ENCODE results near the gene ACAP1.

ACAP1 gene

DNA sequence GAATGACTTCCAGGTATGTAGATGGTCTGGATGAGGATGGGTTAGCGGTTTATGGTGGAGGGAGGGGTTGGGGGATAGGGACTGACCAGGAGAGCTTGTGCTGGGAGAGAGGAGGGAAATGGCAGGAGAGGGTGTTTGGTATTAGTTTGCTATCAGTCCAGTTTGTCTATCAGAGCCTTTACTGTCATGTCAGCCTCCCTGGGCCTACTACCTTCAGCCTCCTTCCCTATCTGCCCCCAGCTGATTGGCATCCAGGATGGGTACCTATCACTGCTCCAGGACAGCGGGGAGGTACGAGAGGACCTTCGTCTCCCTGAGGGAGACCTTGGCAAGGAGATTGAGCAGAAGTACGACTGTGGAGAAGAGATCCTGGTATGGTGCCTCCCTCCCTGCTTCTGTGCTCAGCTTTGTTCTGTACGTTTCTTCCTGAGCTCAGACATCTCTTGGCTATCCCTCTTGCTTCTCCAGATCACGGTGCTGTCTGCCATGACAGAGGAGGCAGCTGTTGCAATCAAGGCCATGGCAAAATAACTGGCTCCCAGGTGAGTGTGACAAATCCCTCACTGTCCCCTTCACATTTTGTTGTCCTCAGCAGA is 25.1 kb upstream of the ACAP1 start:
- no peak for DNase-seq

DNA sequence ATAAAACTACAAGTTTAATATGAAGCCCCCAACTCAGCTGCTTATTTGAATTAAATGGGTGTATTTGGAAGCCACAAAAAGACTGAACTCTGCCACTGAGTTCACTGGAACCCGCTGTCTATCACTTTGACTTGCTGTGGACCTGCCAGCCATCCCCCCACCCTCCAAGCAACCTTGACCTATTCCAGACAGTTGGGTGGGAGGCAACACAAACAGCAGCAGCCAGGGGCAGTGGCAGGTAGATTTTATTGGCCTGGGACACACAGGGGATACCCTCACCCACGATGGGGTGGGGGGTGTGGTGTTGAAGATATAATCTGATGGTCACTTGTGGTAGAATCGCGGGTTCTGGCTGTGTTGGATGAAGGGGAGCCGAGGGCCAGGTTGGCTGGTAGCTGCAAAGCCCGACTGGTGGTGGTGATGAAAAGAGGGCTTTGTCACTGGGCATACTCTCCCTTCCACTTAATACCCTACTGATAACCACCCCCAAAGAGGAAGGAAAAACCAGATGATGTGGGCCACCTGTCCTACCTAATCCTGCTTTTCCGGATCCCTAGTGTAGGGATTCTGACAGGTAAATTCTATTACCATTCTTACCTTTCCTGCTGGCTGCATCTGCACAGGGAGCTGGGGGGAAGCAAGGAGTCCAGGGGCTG is 23.8 kb upstream of the ACAP1 start:
- DNase-seq = no peak

- no peak for DNase-seq
These were observed 23.0 kb upstream of the ACAP1 start for GRCh38 chr17:7313088-7313889.

- no peak for DNase-seq
These were observed 22.2 kb upstream of the ACAP1 start for GRCh38 chr17:7313890-7314718.

DNA sequence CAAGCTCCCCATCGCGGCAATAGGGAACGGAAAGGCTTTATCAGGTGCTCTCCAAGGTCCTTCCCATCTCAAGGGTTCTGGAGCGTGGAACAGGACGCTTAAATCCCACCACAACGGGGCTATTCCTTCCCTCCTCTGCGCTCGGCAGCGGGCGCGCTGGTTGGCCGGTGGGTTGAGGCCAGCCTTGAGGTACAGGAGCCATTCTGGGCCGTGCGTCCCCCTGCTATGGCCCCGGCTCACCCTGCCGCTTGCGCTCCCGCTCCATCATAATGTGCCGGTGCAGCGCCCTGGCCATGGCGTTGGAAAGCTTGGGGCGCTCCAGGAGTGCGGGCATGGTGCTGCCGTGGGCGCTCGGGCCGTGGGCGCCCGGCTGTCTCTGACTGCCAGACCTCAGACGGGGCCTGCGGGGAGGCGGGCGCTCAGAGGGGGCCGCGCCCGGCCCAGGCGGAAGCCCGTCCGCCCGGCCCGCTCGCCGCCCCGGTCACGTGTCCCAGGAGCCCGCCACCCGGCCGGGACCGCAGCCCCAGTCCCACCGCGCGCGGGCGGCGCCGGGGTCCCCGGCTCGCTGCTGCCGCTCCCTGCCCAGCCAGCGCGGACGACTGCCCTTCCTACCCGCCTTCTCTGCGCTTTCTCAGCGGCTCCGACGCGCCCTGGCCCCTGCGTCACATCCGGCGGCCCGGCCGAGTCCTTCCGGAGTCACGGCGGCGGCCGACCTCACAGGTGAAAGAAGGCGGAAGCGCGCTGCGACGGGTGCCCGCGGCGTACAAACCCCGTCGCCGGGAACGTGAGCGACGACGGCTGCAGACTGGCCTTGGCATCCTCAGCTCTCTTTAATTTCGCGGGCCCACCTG is 21.4 kb upstream of the ACAP1 start, which contains the start of gene GPS2:
Gene GPS2 (minus strand): TSS at position 642 of the 851 bp plus-strand sequence. CDS start 308 bp downstream, at position 334.
- peak; percentile 71 for DNase-seq

DNA sequence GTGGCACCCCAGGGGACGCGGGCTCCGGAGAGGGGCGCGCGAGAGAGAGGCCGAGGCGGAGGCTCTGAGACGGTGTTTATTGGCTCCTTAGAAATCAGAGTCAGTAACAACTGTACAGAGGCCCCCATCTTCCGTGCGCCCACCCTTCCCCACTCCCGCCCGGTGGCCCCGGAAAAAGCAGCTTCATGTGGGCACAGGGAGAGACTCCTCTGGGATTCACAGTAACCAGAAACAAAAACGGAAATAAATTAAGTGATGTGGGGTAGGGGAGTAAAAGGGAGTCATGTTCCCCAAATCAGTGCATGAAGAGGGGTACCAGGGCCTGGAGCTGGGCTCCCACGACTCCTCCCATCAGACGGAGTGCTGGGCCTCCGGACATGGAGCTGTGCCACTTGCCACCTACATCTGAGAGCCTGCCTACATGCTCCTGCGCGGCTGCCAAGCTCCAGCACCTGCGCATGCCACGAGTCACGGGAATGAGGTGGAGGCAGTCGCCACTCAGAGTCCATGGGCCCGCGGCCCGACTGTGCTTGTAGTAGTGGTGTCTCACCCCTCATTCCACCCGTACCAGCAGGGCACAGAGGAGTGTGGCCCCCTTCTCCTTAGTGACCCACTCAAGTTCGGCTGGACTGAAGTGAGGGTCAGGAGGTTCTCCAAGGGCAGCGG is 20.6 kb upstream of the ACAP1 start:
- DNase-seq = no peak

- DNase-seq = no peak
These were observed 19.0 kb upstream of the ACAP1 start for GRCh38 chr17:7317161-7317803.

DNA sequence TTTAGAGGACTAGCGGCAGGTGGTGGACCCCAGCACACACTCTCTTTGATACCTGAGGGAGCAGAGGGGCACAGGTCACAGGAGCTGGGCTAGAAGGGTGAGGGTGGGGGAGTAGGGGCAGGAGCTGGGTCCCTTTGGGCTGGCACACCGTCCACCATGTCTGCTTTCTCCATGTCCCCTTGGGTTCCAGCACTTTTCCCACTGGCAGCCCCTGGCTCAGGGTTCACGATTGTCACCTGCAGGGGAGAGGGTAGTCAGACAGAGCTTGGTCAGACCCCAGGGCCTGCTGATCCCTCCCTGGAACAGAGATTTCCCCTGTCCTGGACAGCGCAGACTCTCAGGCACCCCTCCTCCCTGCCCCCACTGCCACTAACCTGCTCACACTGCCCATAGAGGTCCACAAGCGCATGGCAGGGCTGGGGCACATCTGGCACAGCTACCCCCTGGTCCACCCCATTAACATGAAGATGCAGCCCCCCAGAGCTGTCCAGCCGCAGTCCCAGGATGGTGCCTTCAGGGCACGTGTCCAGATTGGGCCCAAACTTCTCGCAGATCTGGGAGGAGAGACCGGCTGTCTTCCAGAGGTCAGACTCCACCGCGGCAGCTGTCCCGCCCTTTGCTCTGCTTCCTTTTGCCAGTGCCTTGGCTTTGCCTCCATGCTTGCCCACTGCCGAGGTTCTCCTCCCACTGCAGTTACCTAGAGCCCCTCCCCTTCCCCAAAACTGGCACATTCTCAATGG is 18.0 kb upstream of the ACAP1 start:
- DNase-seq = no peak

DNA sequence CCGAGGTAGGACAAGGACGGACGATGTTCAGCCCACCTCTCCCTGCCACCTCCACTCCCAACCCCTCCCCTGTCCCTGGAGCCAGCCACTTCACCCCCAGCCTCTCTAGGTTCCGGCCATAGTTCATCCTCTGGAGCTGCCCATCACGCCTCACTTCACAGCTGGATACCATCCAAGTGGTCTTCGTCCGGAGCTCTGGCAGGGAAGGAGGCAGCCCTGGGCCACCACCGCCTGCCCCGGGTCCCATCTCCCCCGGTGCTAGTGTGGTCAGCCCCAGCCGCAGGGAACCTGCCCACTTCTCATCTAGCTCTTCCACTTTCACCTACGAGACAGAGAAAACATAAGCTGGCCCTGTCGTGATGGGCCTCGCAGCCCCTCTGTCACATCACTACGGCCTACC is 14.9 kb upstream of the ACAP1 start:
- DNase-seq = no peak

GRCh38 chr17:7322520-7323194 is 13.7 kb upstream of the ACAP1 start:
- no peak for DNase-seq

DNA sequence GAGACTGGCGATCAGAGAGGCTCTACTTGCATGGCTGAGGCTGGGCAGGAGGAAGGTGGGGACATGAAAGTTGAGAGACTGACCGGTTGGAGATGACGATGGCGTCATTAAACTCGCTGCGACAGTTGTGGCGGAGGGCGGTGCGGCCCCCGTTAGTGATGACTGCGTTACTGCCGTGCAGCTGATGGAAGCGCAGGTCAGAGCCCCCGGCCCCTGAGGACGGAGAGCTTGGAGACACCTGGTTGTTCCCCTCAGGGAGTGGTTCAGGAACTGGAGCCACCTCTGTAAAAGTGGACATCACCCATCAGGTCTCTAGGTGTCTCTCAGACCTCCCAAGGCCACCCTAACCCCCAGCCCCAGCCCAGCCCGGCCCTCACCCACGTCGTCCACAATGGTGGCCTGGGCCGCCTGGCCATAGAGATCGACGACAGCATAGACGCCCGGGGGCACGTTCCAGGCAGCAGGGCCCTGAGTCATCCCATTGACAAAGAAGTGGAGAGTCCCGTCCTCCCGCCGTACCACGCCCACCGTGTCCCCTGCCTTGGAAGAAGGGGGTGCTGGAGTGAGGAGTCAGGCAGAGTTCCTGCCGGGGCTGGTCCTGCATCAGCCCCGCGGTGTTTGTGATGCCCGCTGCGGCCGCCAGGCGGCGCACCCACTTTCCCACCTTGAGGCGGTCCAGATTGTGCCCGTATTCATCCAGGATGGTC is 12.4 kb upstream of the ACAP1 start:
- DNase-seq = no peak

GRCh38 chr17:7324438-7324779 is 11.9 kb upstream of the ACAP1 start:
- no peak for DNase-seq

DNA sequence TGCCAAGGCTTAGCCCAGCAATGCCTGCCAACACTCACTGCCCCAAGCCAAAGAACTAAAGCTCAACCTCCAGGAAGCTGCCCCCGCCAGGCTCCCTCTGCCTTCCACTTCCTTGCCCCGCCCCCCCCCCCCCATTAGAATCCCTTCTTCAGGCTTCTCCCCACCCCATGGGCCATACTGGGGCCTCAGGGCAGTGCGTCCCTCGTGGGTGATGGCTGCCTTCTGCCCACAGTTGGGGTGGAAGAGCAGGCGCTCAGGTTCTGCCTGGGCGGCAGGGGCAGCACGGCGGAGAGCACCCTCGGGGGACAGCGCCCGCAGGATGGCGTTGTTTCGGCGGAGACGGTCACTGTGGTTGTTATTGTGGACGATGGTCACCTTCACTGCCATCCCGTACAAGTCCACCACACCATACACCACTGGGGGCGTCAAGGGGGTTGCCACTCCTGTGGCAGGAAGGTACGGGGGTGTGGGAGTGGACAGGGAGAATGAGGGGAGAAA is 11.2 kb upstream of the ACAP1 start:
- DNase-seq = no peak

GRCh38 chr17:7326186-7326585 is 10.1 kb upstream of the ACAP1 start:
- no peak for DNase-seq

- DNase-seq = no peak
These were observed 9.3 kb upstream of the ACAP1 start for GRCh38 chr17:7327056-7327455.

DNA sequence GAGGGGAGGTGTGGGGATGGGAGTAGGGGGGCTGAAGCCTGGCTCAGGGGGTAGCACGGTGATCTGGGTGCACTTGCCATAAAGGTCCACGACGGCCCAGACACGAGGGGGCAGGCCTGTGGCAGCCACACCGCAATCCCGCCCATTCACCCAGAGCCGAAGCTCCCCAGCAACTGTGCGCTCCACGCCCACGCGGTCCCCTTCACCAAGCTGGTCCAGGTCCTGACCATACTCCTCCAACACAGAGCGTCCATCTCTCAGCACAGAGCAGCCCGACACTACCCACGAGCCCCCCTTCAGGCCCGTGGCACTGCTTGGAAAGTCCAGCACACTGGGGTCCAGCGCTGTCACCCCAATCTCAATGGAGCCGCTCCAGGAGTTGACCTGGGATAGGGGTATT is 8.8 kb upstream of the ACAP1 start:
- DNase-seq = no peak

DNA sequence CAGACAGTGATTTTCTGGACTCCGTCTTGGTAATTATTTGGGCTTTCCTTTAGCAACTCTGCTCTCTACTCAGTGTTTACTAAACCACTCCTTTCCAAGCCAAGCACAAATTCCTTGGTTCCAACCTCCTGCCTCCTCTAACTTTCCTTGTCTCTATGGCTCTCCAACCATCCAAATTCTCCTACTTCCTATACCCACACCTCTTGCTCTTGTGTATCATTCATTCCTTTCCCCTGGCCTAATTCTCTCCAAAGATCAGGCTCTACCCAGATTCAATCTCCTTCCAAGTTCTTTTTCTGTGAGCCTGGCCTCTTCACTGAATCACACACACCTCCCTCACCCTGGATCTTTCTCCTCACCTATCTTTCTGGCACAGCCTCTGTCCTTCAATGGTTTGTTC is 8.3 kb upstream of the ACAP1 start:
- DNase-seq = no peak

GRCh38 chr17:7328840-7329373 is 7.4 kb upstream of the ACAP1 start, which contains the start of gene NEURL4:
Gene NEURL4, minus strand, starts transcription at chr17:7329335. Its CDS starts 23 bp downstream, at chr17:7329312.
- no peak for DNase-seq

Measured in SHP77 treated with DMSO at 0.1 percent for 48 hours (cell line).